ENCODE results near the gene KLRB1.
"Not testable (repeated sequence)": the region's sequence is repeated elsewhere in the genome, so short reads cannot be mapped to it uniquely, and the experiment has no call there.

Gene KLRB1

DNA sequence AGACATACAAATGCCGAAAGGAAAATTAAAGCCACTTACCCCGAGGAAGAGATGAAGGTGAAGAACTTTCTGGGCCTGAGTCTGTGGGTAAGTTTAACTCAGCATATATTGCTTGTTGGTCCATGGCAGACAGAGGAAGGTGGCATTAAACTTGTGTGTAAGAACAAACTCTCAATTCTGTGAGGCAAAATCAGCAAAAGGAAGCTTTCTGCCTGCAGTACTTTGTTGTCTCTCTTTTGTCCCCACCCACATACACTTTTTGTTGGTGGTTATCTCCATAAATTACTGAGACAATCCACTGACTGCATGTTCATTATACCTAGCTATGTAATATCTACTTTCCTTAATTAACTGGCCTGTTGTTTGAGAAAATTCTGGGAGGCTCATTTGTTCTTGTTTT lies at the start of gene KLRB1:
Gene KLRB1 (minus strand): TSS at position 201 of the 400 bp plus-strand sequence. CDS start 77 bp downstream, at position 124.
- no peaks in the 10 kb centered on the region for H3K36me3 Mint-ChIP-seq
- no peak for DNase-seq
- H3K27me3 Mint-ChIP-seq, result no peaks in the 10 kb centered on the region
- peaks cover 0 to 1% of the 10 kb centered on the region in 2 donors for H3K9me3 Mint-ChIP-seq
- H3K27ac Mint-ChIP-seq, result no peak within 1 kb of the TSS
- H3K4me1 Mint-ChIP-seq, result no peaks in the 10 kb centered on the region
- no peak for ATAC-seq (replicated peaks)
- no peak within 1 kb of the TSS for H3K4me3 Mint-ChIP-seq

DNA sequence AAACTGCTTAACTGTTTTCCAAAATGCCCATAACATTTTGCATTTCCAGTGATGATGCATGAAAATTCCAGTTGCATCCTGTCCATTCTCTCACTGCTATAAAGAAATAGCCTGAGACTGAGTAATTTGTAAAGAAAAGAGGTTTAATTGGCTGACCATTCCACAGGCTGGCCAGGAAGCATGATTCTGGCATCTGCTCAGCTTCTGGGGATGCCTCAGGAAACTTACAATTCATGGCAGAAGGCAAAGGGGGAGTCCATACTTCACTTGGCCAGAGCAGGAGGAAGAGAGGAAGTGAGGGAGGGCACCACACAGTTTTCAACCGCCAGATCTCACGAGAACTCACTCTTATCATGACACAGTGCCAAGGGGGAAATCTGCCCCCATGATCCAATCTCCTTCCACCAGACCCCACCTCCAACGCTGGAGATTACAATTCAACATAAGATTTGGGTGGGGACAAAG lies 43.6 kb upstream of the KLRB1 start:
- peak; percentile 65 for DNase-seq
- ATAC-seq (replicated peaks), result peak; percentile 8 to 12
- peaks cover 43 to 69% of the 10 kb centered on the region in 2 donors for H3K4me1 Mint-ChIP-seq
- no peaks in the 10 kb centered on the region for H3K27me3 Mint-ChIP-seq
- peak overlapping the region; percentile 64 to 92 for H3K4me3 Mint-ChIP-seq
- H3K9me3 Mint-ChIP-seq, result peaks cover 3 to 4% of the 10 kb centered on the region in 2 donors
- peaks cover 36 to 52% of the 10 kb centered on the region in 2 donors for H3K36me3 Mint-ChIP-seq
- peak overlapping the region; percentile 97 for H3K27ac Mint-ChIP-seq

GRCh38 chr12:9650151-9650576 lies 42.4 kb upstream of the KLRB1 start:
- Mint-ChIP-seq H3K4me3 (peak overlapping the region; percentile 90 to 92), H3K36me3 (peaks cover 29 to 47% of the 10 kb centered on the region in 2 donors), H3K27ac (peak overlapping the region; percentile 97), H3K4me1 (peaks cover 37 to 63% of the 10 kb centered on the region in 2 donors), H3K9me3 (peaks cover 6 to 8% of the 10 kb centered on the region in 2 donors), H3K27me3 (no peaks in the 10 kb centered on the region)
- ATAC-seq (replicated peaks) (no peak), DNase-seq (no peak)

GRCh38 chr12:9649532-9649940 lies 41.8 kb upstream of the KLRB1 start:
- H3K4me1 Mint-ChIP-seq, result peaks cover 35 to 59% of the 10 kb centered on the region in 2 donors
- ATAC-seq (replicated peaks), result peak; percentile 28 to 31

GRCh38 chr12:9648701-9649531 lies 41.2 kb upstream of the KLRB1 start:
- H3K9me3 Mint-ChIP-seq, result peaks cover 7 to 8% of the 10 kb centered on the region in 2 donors
- H3K4me1 Mint-ChIP-seq, result peaks cover 32 to 55% of the 10 kb centered on the region in 2 donors
- DNase-seq (no peak), ATAC-seq (replicated peaks) (peak; percentile 7 to 13)
- peaks cover 22 to 39% of the 10 kb centered on the region in 2 donors for H3K36me3 Mint-ChIP-seq
- H3K27me3 Mint-ChIP-seq, result no peaks in the 10 kb centered on the region
- peak overlapping the region; percentile 97 for H3K27ac Mint-ChIP-seq
- H3K4me3 Mint-ChIP-seq, result peak overlapping the region; percentile 90 to 92

More at GRCh38 chr12:9649532-9649940, 41.8 kb upstream of the KLRB1 start:
- Mint-ChIP-seq H3K4me3 (peak overlapping the region; percentile 90 to 92), H3K27ac (peak overlapping the region; percentile 97), H3K27me3 (no peaks in the 10 kb centered on the region), H3K36me3 (peaks cover 25 to 42% of the 10 kb centered on the region in 2 donors), H3K9me3 (peaks cover 7 to 11% of the 10 kb centered on the region in 2 donors)
- DNase-seq, result peak; percentile 67

DNA sequence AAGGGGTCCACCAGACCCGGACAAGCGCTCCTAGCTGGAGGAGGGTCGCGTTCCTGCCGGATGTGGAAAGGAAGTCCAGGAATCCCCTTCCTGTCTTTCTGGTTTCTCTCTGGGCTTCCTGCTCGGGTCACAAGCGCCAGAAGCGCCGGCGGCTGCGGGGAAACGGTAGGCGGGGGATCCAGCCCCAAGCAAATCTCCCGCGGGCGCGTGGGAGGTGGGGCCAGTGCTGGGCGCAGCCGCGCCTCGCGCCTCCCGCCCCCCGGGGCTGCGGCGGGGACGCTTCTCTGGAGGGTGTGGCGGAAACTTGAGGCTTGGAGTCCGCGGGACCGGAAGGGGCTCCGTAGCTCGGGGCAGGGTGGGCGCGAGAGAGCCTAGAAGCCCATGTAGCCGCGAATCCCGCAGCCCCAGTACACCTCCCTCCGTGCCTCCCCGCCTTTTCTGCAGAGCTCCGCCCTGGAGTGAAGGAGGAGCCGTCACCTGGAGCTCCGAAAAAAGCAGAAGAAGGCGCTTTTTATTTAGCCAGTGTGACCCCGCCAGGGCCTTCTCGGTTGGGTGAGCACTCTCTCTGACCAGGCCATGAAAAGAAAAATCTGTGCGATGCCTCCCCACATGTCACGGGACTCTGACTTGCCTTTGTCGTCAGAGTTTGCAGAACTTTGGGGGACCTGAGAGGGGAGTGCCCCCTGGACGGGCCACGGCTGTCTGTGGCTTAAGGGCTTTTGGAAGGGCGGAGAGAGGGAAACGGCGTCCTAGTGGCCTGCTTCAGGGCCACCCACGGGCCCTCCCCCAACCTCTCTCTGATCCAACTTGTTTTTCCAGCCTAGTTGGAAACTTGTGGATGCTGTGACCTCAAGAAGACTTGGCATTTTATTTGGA lies 40.3 kb upstream of the KLRB1 start:
- Mint-ChIP-seq H3K36me3 (peaks cover 17 to 34% of the 10 kb centered on the region in 2 donors), H3K9me3 (peaks cover 7 to 10% of the 10 kb centered on the region in 2 donors), H3K27ac (peak overlapping the region; percentile 97), H3K27me3 (no peaks in the 10 kb centered on the region), H3K4me3 (peak overlapping the region; percentile 90 to 92), H3K4me1 (peaks cover 30 to 55% of the 10 kb centered on the region in 2 donors)
- ATAC-seq (replicated peaks), result peak; percentile 69 to 77
- peak; percentile 95 for DNase-seq

DNA sequence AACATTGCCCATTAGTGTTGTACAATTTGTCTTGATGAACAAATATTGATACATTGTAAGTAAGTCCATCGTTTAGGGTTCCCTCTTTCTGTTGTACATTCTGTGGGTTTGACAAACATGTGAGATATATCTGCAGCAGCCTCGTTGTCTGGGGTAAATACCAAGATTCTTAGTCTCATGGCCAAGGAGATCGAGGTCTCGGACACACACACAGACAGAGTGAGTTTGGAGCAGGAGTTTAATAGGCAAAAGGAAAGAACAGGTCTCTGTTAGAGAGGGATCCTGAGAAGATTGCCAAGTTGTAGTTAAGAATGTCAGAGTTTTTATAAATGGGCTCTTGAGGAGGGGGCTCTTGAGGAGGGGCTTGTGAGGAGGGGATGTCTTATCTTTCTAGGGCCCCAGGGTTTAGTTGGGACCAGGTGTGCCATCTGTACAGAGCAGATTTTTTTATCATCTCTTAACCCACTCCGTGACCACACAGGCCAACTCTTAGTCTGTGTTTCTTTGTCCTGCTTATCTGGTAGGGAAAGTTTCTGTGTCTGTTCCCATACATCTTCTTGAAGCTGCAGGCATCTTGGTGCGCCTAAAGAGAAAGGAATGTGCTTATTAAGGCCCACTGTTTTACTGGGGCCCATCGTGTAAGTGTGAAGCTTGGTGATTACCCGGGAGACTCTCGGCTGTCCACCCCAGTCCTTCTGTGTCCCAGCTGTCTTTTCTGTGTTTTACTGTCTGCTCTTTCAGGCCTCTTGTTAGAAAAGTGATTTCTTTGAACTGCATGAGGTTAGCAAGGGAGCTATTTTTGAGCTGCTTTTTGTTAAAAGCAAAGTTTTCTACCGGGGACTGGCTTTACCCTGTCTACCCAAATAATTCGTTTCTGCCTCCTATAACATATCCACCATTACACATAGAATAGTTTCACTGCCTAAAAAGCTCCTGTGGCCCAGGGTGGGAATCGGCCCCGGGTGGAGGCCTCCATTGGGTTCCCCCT lies 39.4 kb upstream of the KLRB1 start:
- Mint-ChIP-seq H3K4me3 (peak overlapping the region; percentile 90 to 92), H3K36me3 (peaks cover 16 to 36% of the 10 kb centered on the region in 2 donors), H3K4me1 (peaks cover 33 to 62% of the 10 kb centered on the region in 2 donors), H3K27me3 (no peaks in the 10 kb centered on the region), H3K27ac (peak overlapping the region; percentile 97), H3K9me3 (peaks cover 7 to 15% of the 10 kb centered on the region in 2 donors)
- DNase-seq (no peak), ATAC-seq (replicated peaks) (peak in 1 of 2 donors; percentile 1)

- Mint-ChIP-seq H3K9me3 (peaks cover 9 to 18% of the 10 kb centered on the region in 2 donors), H3K27ac (peak overlapping the region; percentile 73), H3K4me1 (peaks cover 31 to 50% of the 10 kb centered on the region in 2 donors), H3K36me3 (peaks cover 14 to 35% of the 10 kb centered on the region in 2 donors)
- DNase-seq; ATAC-seq (replicated peaks); H3K27me3 Mint-ChIP-seq; H3K4me3 Mint-ChIP-seq: not testable (repeated sequence)
These were observed 37.4 kb upstream of the KLRB1 start for GRCh38 chr12:9644985-9645551.

DNA sequence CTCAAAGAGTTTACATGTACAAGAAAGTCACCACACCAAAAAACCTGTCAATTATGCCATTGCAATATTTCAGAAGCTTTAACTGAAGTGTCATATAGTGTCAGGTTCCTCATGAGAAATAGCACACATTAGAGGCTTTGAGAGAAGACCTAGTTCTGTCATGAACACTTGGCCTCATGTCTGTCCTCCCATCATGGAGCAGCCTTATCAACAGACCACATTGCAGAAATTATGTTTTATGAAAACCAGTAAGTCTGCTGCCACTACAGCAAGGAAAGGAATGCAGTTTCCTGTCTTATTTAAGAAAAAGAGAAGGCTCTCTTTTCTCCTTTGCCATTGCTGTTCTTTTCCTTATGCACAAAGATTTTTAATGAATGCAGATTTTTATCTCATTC lies 35.5 kb upstream of the KLRB1 start:
- ATAC-seq (replicated peaks) (no peak), DNase-seq (no peak)
- Mint-ChIP-seq H3K9me3 (peaks cover 9 to 18% of the 10 kb centered on the region in 2 donors), H3K27ac (peak overlapping the region; percentile 57), H3K27me3 (no peaks in the 10 kb centered on the region), H3K36me3 (peaks cover 10 to 25% of the 10 kb centered on the region in 2 donors), H3K4me3 (no peak overlapping the region), H3K4me1 (peaks cover 31 to 47% of the 10 kb centered on the region in 2 donors)

- H3K27ac Mint-ChIP-seq, result no peak overlapping the region
- H3K36me3 Mint-ChIP-seq, result peaks cover 10 to 25% of the 10 kb centered on the region in 2 donors
- H3K4me1 Mint-ChIP-seq, result peaks cover 31 to 51% of the 10 kb centered on the region in 2 donors
- H3K27me3 Mint-ChIP-seq, result no peaks in the 10 kb centered on the region
- ATAC-seq (replicated peaks) (peak in 1 of 2 donors; percentile 59), DNase-seq (no peak)
- H3K4me3 Mint-ChIP-seq, result peak overlapping the region in 1 of 2 donors; percentile 64
- H3K9me3 Mint-ChIP-seq, result peaks cover 9 to 18% of the 10 kb centered on the region in 2 donors
These were observed 35.0 kb upstream of the KLRB1 start for GRCh38 chr12:9642606-9643265.

- DNase-seq (no peak), ATAC-seq (replicated peaks) (no peak)
- H3K36me3 Mint-ChIP-seq, result peaks cover 14 to 34% of the 10 kb centered on the region in 2 donors
- peaks cover 13 to 28% of the 10 kb centered on the region in 2 donors for H3K9me3 Mint-ChIP-seq
- H3K4me1 Mint-ChIP-seq, result peaks cover 41 to 60% of the 10 kb centered on the region in 2 donors
- H3K4me3 Mint-ChIP-seq, result no peak overlapping the region
- H3K27me3 Mint-ChIP-seq, result no peaks in the 10 kb centered on the region
- no peak overlapping the region for H3K27ac Mint-ChIP-seq
These were observed 32.3 kb upstream of the KLRB1 start for GRCh38 chr12:9640024-9640423.

- Mint-ChIP-seq H3K36me3 (peaks cover 14 to 26% of the 10 kb centered on the region in 2 donors), H3K4me1 (peaks cover 34 to 60% of the 10 kb centered on the region in 2 donors)
These were observed 29.1 kb upstream of the KLRB1 start for GRCh38 chr12:9636851-9637206.

More at GRCh38 chr12:9636851-9637206, 29.1 kb upstream of the KLRB1 start:
- Mint-ChIP-seq H3K4me3 (no peak overlapping the region), H3K9me3 (peaks cover 13 to 19% of the 10 kb centered on the region in 2 donors), H3K27me3 (no peaks in the 10 kb centered on the region), H3K27ac (peak overlapping the region; percentile 65)
- no peak for ATAC-seq (replicated peaks)
- no peak for DNase-seq
